ENCODE measurements around the gene PEAR1.

- TF ChIP-seq CTCF (IDR thresholded peaks at IDR 0.05) (no peak), POLR2AphosphoS5 (IDR thresholded peaks at IDR 0.05) (no peak), POLR2A (IDR thresholded peaks at IDR 0.05) (no peak)
Measured at GRCh38 chr1:156849151-156849496, 44.4 kb upstream of the PEAR1 start.
